ENCODE results near the gene UROD. TPM values are rescaled to one million over a fixed set of nuclear protein-coding genes. Genes with fewer than 3 reads are reported as not detected.

Gene UROD
- total and polyA plus RNA-seq, 8 donors, result 13.4 to 132 (median 68.9) TPM

GRCh38 chr1:44988531-44989156 is 23.4 kb upstream of the UROD start:
- Histone ChIP-seq H3K9me3 (no peaks in the 10 kb centered on the region), H3K4me1 (peaks cover 10 to 22% (median 14%) of the 10 kb centered on the region in 4 donors), H3K36me3 (no peaks in the 10 kb centered on the region), H3K4me3 (no peak overlapping the region), H3K27me3 (no peaks in the 10 kb centered on the region), H3K27ac (no peak overlapping the region)
- TF ChIP-seq POLR2A (IDR thresholded peaks at IDR 0.05) (no peak), EP300 (IDR thresholded peaks at IDR 0.05) (no peak)
- TF ChIP-seq, protein P1, sequence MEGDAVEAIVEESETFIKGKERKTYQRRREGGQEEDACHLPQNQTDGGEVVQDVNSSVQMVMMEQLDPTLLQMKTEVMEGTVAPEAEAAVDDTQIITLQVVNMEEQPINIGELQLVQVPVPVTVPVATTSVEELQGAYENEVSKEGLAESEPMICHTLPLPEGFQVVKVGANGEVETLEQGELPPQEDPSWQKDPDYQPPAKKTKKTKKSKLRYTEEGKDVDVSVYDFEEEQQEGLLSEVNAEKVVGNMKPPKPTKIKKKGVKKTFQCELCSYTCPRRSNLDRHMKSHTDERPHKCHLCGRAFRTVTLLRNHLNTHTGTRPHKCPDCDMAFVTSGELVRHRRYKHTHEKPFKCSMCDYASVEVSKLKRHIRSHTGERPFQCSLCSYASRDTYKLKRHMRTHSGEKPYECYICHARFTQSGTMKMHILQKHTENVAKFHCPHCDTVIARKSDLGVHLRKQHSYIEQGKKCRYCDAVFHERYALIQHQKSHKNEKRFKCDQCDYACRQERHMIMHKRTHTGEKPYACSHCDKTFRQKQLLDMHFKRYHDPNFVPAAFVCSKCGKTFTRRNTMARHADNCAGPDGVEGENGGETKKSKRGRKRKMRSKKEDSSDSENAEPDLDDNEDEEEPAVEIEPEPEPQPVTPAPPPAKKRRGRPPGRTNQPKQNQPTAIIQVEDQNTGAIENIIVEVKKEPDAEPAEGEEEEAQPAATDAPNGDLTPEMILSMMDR (IDR thresholded peaks at IDR 0.05), result no peak
- DNase-seq, result no peak
- intact Hi-C loops (cut with DNase I; ENCODE audit: low total_unique reads), result no loop called here
- WGBS, 5 donors, result 87 to 91% (median 90%) methylated on average over 24 of the region's 24 CpGs

GRCh38 chr1:44994309-44994898 is 17.6 kb upstream of the UROD start:
- Histone ChIP-seq H3K27me3 (no peaks in the 10 kb centered on the region), H3K4me3 (no peak overlapping the region), H3K9me3 (no peaks in the 10 kb centered on the region), H3K27ac (no peak overlapping the region), H3K36me3 (no peaks in the 10 kb centered on the region), H3K4me1 (no peaks in the 10 kb centered on the region)
- no peak for TF ChIP-seq EP300 (IDR thresholded peaks at IDR 0.05)
- TF ChIP-seq, protein P1 (IDR thresholded peaks at IDR 0.05), result no peak
- TF ChIP-seq POLR2A (IDR thresholded peaks at IDR 0.05), result no peak
- TF ChIP-seq POLR2AphosphoS5 (IDR thresholded peaks at IDR 0.05), result no peak
- peak in 1 of 2 donors; percentile 41 for DNase-seq
- 58 to 74% (median 62%) methylated on average over 7 of the region's 7 CpGs for WGBS, 5 donors
- intact Hi-C loops (cut with DNase I; ENCODE audit: low total_unique reads), result no loop called here

DNA sequence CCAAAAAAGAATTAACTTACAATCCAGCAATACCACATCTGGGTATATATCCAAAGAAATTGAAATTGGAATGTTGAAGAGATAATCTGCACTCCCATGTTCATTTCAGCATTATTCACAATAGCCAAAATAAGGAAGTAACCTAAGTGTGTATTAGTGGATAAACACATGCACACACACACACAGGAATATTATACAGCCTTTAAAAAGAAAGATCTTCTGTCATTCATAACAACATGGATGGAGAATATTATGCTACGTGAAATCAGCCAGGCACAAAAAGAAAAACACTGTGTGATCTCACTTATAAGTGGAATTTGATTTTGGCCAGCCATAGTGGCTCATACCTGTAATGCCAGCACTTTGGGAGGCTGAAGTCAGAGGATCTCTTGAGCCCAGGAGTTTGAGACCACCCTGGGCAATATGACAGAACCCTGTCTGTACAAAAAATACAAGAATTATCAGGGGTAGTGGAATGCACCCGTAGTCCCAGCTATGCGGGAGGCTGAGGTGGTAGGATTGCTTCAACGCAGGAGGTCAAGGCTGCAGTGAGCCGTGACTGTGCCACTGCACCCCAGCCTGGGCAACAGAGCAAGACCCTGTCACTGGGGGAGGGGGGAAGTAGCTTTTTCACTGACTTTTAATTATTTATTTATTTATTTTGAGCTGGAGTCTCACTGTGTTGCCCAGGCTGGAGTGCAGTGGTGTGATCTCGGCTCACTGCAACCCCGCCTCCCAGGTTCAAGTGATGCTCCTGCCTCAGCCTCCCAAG is 16.4 kb upstream of the UROD start:
- Histone ChIP-seq H3K4me3 (no peak overlapping the region), H3K4me1 (no peaks in the 10 kb centered on the region), H3K27ac (no peak overlapping the region), H3K9me3 (no peaks in the 10 kb centered on the region), H3K27me3 (no peaks in the 10 kb centered on the region), H3K36me3 (no peaks in the 10 kb centered on the region)
- TF ChIP-seq EP300 (IDR thresholded peaks at IDR 0.05) (no peak), POLR2AphosphoS5 (IDR thresholded peaks at IDR 0.05) (no peak), POLR2A (IDR thresholded peaks at IDR 0.05) (no peak)
- TF ChIP-seq, protein P1 (IDR thresholded peaks at IDR 0.05), result no peak
- intact Hi-C loops (cut with DNase I; ENCODE audit: low total_unique reads), result no loop called here
- WGBS, 5 donors, result 93 to 97% (median 94%) methylated on average over 7 of the region's 7 CpGs
- no peak for DNase-seq

DNA sequence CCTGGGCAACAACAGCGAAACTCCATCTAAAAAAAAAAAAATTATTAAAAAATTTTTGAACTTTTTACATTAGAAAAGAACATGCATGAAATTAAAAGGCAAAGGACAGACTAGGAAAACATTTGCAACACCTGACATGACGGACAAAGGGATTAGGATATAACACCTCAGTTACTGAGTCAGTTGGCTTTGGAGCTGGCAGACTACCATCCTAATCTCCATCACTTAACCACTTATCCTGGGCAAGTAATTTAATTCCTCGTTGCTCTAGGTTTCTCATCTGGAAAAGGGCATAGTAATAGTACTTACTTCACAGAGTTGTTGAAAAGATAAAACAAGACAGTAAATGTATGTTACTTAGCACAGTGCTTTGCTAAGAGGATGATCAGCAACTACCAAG is 12.8 kb upstream of the UROD start:
- Histone ChIP-seq H3K27ac (no peak overlapping the region), H3K9me3 (no peaks in the 10 kb centered on the region), H3K4me3 (no peak overlapping the region), H3K4me1 (no peaks in the 10 kb centered on the region), H3K36me3 (peaks cover 24 to 29% (median 27%) of the 10 kb centered on the region in 4 donors), H3K27me3 (no peaks in the 10 kb centered on the region)
- no peak for DNase-seq
- intact Hi-C loops (cut with DNase I; ENCODE audit: low total_unique reads), result no loop called here
- no peak for TF ChIP-seq POLR2AphosphoS5 (IDR thresholded peaks at IDR 0.05)
- TF ChIP-seq, protein P1 (IDR thresholded peaks at IDR 0.05), result no peak
- no peak for TF ChIP-seq POLR2A (IDR thresholded peaks at IDR 0.05)
- TF ChIP-seq EP300 (IDR thresholded peaks at IDR 0.05), result no peak
- 76 to 84% (median 78%) methylated on average over 3 of the region's 3 CpGs for WGBS, 5 donors

Data from stomach (tissue), 9 donors.